MM.1S (cell line): ENCODE results near the gene ITGA2B.
"Not testable (repeated sequence)": the region's sequence is repeated elsewhere in the genome, so short reads cannot be mapped to it uniquely, and the experiment has no call there.

Experiments used
- EZH2 ChIP-seq: fragments of 300-600 bp; sonication (generic); optimal IDR thresholded peaks from 2 replicates; pipeline ENCODE3; 2017; ENCODE audit warnings: low read depth, mild to moderate bottlenecking, antibody characterized with exemption, low read length, mixed read lengths
- EZH2phosphoT487 ChIP-seq: fragments of 300-600 bp; sonication (generic); IDR thresholded peaks from 2 replicates; pipeline ENCODE4 v1.6.1; 2018; ENCODE audit warnings: antibody characterized with exemption, low read length
- TF ChIP-seq, protein P1 (sequence below): fragments of 300-600 bp; sonication (generic); IDR thresholded peaks from 2 replicates; pipeline ENCODE4 v1.5.1; 2016; ENCODE audit warnings: antibody characterized with exemption, low read length, mixed read lengths

GRCh38 chr17:44340553-44340952, 48.9 kb downstream of the ITGA2B start:
- TF ChIP-seq, protein P1, sequence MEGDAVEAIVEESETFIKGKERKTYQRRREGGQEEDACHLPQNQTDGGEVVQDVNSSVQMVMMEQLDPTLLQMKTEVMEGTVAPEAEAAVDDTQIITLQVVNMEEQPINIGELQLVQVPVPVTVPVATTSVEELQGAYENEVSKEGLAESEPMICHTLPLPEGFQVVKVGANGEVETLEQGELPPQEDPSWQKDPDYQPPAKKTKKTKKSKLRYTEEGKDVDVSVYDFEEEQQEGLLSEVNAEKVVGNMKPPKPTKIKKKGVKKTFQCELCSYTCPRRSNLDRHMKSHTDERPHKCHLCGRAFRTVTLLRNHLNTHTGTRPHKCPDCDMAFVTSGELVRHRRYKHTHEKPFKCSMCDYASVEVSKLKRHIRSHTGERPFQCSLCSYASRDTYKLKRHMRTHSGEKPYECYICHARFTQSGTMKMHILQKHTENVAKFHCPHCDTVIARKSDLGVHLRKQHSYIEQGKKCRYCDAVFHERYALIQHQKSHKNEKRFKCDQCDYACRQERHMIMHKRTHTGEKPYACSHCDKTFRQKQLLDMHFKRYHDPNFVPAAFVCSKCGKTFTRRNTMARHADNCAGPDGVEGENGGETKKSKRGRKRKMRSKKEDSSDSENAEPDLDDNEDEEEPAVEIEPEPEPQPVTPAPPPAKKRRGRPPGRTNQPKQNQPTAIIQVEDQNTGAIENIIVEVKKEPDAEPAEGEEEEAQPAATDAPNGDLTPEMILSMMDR: not testable (repeated sequence)
- not testable (repeated sequence) for TF ChIP-seq EZH2, EZH2phosphoT487
